HL-60/S4 treated with retinoic acid at 250 ng/mL for 4 days and 3 days (cell line): Measurements from ENCODE around the gene ZNF396.

Experiments used
- in situ Hi-C: fragments of 300-500 bp; cut with MboI; formaldehyde crosslinking; loops from 2 replicates; pipeline ENCODE4 v1.7.0; 2022; ENCODE audit warnings: low sequenced_read_pairs

The ZNF396 gene

DNA sequence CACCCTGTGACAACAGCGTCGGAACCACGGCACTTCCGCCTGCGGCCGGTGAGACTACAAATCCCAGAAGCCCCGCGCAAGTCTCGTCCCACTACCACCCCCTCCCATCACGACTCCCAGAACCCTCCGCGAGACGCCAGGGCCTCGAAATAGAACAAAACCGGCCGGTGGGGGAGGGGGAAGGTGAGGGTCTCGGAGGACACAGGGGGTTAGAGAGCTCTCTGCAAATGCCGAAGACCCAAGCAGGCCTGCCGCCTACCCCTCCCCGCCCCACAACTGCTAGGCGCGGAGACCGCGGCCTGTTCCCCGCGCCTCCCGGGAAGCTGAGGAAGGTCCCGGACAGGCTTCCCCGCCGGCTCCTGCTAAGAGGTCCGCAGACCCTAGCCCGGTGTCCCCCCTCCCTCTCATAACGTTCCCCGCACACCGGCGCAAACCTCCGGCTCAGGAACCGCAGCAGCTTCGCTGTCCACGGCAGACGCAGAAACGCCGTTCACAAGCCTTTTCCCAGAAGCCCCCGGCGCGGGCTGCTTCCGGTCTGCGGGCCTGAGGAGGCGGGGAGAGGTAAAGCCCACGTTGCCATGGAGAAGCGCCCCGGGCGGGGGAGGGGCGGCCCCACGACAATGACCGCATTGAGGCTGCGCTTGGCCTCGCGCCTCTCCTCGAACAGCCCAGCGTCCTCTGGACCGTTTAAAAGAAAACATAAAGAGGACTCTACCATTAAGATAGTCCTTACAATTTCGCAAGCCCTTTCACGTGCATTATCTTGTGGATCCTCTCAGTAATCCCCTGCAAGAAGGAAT lies 33.0 kb downstream of the ZNF396 start, which contains the start of gene ZNF24:
TSS of gene ZNF24 (minus strand) at position 485 of the 800 bp plus-strand sequence. CDS start 3,770 bp downstream, outside the sequence.
- in situ Hi-C loops = no loop called here

DNA sequence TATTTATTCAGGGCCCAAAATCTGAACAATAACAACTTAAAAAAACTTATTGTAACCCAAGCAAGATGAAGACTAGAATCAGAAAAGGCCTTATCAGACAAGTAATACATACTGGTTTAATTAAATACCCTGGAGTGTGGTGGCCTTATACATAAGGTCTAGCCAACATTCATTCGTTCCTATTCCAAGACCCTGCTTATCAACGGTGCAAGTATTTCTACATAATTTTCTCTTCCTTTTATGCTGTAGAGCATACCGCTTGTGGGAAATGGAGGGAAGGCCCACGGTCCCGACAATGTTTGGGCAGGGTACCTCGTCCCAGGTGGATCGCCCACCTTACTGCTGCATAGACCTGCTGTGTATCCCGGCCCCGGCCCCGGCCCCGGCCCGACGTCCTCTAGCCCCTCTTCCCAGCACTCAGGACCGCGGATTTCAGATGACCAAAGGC lies 33.6 kb downstream of the ZNF396 start:
- in situ Hi-C loops = no loop called here

DNA sequence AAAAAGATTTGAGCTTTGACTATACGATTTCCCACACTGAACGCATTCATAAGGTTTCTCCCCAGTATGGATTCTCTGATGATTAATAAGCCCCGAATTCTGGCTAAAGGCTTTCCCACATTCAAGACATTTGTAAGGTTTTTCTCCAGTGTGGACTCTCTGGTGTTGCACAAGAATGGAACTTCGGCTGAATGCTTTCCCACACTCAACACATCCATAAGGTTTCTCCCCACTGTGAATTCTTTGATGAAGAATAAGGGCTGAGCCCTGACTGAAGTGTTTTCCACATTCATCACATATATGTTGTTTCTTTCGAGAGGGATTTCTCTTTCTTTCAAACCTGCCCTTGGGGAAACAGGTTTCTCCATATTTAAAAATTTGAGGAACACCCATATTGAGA lies 39.9 kb downstream of the ZNF396 start:
- in situ Hi-C loops = no loop called here

DNA sequence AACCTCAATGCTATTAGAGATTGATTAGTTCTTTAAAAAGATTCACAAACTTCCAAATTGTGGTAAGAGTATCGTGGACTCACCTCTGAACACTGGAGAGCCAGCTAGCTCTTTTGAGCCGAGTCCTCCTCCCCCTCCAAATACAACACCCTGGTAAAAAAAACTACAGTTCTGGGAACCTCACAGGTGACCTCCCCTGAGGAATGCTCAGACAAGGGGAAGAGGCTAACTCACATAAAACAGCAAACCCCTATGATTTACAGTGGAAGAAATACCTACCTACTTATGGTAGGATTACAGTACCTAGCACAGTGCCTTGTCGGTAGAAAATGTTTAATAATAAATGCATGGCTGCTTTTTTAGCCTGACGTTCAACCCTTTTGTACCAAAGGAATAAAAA lies 41.3 kb downstream of the ZNF396 start:
- in situ Hi-C loops = no loop called here

DNA sequence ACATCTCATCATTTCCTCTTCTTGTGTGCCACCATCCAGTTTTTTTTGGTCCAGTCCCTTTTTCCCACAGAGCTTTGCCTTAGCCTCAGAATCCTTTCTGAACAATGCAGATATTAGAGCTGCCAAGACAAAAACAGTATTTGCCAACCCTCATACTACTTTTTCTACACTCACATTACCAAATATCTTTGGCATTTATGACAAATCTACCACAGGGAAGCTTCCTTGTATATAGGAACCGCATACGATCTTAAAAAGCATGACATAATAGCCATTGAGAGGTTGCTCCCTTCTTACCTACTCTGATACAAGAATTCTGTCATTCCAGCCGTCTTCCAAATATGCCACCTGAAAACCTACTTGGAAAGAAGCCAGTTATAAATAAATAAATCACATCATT lies 42.3 kb downstream of the ZNF396 start:
- in situ Hi-C loops = no loop called here

DNA sequence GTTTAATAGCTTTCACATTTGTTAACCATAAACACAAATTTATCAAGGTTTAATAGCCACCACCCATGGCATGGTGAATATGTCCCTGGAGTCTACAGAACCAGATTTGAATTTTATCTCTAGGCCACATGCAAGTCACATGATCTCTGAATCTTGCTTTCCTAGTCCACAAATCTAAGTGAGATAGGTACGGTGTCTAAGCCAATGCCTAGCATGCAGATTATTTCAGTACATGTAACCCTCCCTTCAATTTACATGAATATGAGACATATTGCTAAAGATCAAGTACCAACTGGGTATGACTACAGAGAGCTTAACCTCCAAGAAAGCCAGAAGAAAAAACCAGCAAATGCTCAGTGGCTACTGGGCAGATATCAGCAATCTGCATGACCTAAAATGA lies 42.9 kb downstream of the ZNF396 start:
- in situ Hi-C loops = no loop called here

DNA sequence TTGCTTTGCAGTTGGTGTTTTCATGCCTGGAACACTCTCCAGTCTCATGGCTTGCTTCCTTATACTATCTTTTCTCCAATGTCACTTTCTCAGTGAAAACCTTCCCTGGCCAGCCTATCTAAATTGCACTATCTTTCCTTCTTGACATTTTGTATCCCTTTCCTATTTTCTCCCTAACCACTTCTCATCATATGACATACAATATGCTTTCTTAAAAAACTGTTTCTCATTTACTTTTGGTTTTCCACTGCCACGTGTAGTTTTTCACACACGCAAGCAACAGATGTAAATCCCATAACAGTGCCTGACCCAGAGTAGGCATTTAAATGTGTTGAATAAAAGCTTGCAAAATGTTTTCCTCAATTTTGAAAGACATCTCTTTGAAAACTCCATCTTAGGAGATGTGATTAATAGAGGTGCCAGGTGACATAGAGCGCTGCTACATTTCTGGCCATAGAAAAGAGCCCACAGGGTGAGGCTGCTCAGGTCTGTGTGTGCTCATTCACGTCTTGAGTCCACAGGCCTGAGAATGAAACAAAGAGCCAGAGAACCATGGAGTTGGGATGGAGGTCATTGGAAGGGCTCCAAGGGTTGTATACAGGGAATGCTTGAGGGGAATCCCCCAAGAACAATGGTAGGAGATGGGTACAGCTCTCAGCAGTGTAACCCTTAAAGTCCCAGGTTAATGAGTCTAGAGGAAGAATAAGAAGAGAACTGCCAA lies 45.6 kb downstream of the ZNF396 start:
- in situ Hi-C loops = no loop called here

DNA sequence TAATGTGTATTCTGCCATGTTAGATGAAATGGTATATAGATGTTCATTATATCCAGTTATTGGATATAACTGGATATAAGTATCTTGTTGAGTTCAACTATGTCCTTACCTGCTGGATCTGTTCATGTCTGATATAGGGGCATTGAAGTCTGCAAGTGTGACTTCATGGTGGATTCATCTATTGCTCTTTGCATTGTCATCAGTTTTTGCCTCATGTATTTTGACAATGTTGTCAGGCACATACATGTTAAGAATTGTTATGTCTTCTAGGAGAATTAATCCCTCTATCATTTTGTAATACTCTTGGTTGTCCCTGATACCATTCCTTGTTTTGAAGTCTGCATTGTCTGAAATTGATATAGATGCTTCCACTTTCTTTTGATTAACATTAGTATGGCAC lies 48.3 kb downstream of the ZNF396 start:
- in situ Hi-C loops = no loop called here

DNA sequence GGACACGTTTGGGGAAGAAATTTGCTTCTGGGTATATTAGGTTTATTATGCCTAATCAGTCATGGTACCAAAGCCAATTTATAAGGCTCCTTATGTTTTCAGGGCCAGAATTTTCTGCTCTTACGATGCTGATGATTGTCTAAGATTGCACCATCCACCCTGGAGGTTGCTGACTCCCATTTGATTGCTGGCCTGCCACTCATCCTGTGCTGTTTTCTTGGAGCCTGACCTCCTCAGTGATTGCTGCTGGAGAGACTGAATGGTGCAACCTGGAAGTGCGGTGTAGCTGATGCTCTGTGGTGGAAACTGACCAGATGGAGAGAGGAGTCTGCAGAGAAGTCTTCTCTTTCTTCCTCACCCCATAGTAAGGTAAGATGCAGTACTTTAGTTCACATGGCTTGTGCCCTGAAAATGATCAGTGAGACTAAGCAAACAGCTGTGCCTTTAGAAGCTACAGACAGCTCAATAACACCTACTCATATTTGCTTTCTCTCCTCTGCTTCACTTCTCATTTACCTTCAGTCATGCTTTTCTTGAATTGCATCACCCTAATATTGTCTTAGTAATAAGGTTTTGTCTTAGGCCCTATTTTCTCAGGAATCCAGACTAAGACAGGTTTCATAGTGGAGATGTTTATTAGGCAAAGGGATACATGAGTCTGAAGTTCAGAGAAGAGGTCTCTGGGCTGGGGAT lies 50.3 kb downstream of the ZNF396 start:
- in situ Hi-C loops = no loop called here

DNA sequence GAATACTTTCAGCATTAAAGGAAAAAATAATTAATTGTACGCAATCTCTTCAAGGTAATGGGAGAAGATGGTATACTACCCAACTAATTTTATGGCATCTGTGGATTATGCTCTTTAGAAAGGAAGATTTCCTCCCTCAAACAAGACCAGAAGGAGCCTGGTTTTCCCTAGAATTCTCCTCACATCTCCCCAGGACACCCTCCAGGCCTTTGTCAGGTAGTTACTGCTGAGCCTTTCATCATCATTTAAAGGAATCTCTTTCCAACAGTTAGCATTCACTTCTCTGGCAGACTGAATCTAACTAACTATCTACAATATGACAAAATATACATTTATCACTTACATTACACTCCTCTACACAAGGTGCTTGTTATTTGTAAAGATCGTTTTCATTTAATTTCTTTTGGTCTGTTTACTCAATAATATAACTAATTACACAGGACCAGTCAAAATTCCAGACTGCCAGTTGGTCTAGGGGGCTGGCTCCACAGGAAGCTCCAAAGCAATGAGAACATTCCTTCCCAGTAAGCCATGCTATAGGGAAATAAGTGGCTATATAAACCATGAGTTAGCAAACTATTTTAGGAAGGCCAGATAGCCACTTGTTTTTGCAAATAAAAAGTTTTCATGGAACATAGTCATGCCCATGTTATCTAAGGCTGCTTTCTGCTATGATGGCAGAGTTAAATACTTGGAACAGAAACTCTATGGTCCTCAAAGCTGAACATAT lies 52.0 kb downstream of the ZNF396 start:
- in situ Hi-C loops = no loop called here

DNA sequence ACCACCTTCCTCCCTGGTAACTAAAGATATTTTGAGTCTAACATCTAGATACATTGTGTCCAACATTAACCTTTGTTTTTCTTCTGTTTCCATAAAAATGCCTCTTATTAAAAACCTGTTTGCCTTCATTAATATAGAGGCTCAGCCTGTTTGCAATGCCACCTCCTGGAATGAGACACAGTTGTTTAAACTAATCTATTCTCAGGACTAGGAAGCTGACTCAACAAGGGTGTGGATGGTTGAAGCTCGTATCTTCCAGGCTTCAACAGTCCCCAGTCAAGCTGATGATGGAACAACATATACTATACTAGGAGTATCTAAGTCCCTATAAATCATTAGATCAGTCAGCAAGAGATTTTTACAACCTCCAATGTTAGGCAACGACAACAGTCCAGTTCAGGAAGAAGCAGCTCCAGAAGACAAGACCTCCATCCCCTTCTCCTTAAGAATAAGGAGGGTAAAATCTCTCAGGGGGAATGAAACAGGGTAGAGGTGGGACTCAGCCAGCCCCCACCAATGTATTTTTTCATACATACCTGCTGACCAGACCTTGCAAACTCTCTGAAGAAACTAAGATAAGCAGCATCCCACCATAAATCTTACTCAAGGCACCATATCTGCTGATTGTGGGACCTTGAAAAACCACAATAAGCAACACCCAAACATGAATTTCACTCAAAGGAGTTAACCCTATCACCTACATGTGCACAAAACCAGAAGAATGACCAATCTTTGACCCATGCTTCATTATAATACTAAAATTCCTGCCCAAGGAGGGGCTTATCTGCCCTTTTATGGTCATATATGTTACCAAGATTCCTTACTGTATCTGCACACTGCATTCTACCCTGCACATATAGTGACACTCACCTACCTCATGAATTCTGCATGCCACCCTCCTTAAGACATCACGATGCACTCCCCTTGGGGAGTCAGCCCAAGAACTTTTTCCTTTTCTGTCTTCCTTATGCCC lies 54.4 kb downstream of the ZNF396 start:
- in situ Hi-C loops = no loop called here
